GM12878 (cell line): ENCODE results near the gene MCMBP. TPM values are rescaled to one million over a fixed set of nuclear protein-coding genes. Genes with fewer than 3 reads are reported as not detected.

ENCODE experiments used
- ATAC-seq: fragments of 200-7000 bp; cut with Tn5 transposase; 3 replicates; pipeline ENCODE4 v1.9.1; 2020; ENCODE audit warnings: mild to moderate bottlenecking, moderate library complexity
- BruUV-seq: library from RNA; stranded (reverse); fragments of 400-500 nt; replicated peaks from 2 replicates; lab custom pipeline; 2021; lab: Mats Ljungman, UMichigan
- CTCF ChIA-PET: fragments of 300-600 bp; sonication (Branson Sonifier 250); formaldehyde crosslinking; extraction: SDS; loops from one replicate; lab custom pipeline; 2021; ENCODE audit warnings: inconsistent platforms; lab: Yijun Ruan, JAX
- POLR2A ChIA-PET: fragments of 350-600 bp; formaldehyde crosslinking; extraction: SDS; loops from one replicate; lab custom pipeline; 2021; ENCODE audit warnings: inconsistent platforms; lab: Charles Lee
- RAD21 ChIA-PET: fragments of 300-600 bp; sonication (Branson Sonifier 250); formaldehyde crosslinking; loops from one replicate; lab custom pipeline; 2023; ENCODE audit warnings: antibody characterized with exemption; ENCODE audit not compliant: unreplicated experiment; lab: Charles Lee
- SMC1A ChIA-PET: fragments of 300-600 bp; sonication (Branson Sonifier 250); formaldehyde crosslinking; loops from one replicate; lab custom pipeline; 2023; ENCODE audit not compliant: unreplicated experiment, uncharacterized antibody; lab: Charles Lee
- DNase-seq: peaks from one replicate; pipeline ENCODE4 v3.0.0-alpha.2; 2011; ENCODE audit warnings: low read depth, low spot score
- FAIRE-seq: peaks from 3 replicates; lab custom pipeline; 2011; peaks lifted over from hg19 to GRCh38; lab: Jason Lieb, UNC
- H2AFZ ChIP-seq: 2 replicates; pipeline ENCODE4 v1.6.0; 2011; ENCODE audit warnings: low read depth, low read length, control low read depth; ENCODE audit not compliant: control insufficient read depth
- H3K27ac ChIP-seq: 2 replicates; pipeline ENCODE4 v1.5.1; 2011; ENCODE audit warnings: control low read depth; ENCODE audit not compliant: control insufficient read depth, insufficient read depth
- H3K27me3 ChIP-seq, 2 experiments: replicated peaks in 1 of 2; 2 replicates each; pipeline versions ENCODE4 v1.6.0 to v1.6.1; 2011; ENCODE audit warnings: low read length in 1 of 2; ENCODE audit not compliant: control insufficient read depth in 2 of 2, insufficient read depth in 2 of 2
- H3K36me3 ChIP-seq, 2 experiments: 2 replicates each; pipeline ENCODE4 v1.5.1; 2011; ENCODE audit warnings: low read length in 1 of 2; ENCODE audit not compliant: control insufficient read depth in 2 of 2, insufficient read depth in 2 of 2
- H3K4me1 ChIP-seq: 2 replicates; pipeline ENCODE4 v1.6.1; 2011; ENCODE audit warnings: mild to moderate bottlenecking, low read length, moderate library complexity, mixed read lengths; ENCODE audit not compliant: control insufficient read depth, insufficient read depth
- H3K4me2 ChIP-seq: 2 replicates; pipeline ENCODE4 v1.6.0; 2011; ENCODE audit warnings: control low read depth; ENCODE audit not compliant: control insufficient read depth, insufficient read depth
- H3K4me3 ChIP-seq: fragments of 200-600 bp; sonication (generic); 2 replicates; pipeline ENCODE4 v1.5.1; 2016
- H3K79me2 ChIP-seq: 2 replicates; pipeline ENCODE4 v1.6.0; 2011; ENCODE audit warnings: low read length; ENCODE audit not compliant: control insufficient read depth, insufficient read depth
- H3K9ac ChIP-seq: 2 replicates; pipeline ENCODE4 v1.8.0; 2011; ENCODE audit warnings: low read length, control low read depth, mixed read lengths; ENCODE audit not compliant: control insufficient read depth, insufficient read depth
- H3K9me3 ChIP-seq: replicated peaks from 3 replicates; pipeline ENCODE4 v1.5.1; 2011; ENCODE audit warnings: mild to moderate bottlenecking, low read length; ENCODE audit not compliant: control insufficient read depth, insufficient read depth
- H4K20me1 ChIP-seq: 2 replicates; pipeline ENCODE4 v1.6.0; 2011; ENCODE audit not compliant: control insufficient read depth, insufficient read depth
- JUND ChIP-seq: IDR thresholded peaks from 2 replicates; pipeline ENCODE4 v1.6.1; 2012; ENCODE audit warnings: low read depth, mild to moderate bottlenecking, low read length, improper control_type of control experiment, moderate library complexity
- NR2C1 ChIP-seq: fragments of 450-650 bp; IDR thresholded peaks from 2 replicates; pipeline ENCODE4 v1.6.1; 2017; ENCODE audit warnings: antibody characterized with exemption, mild to moderate bottlenecking, moderate library complexity
- RAD21 ChIP-seq: IDR thresholded peaks from 2 replicates; pipeline ENCODE4 v1.6.1; 2011; ENCODE audit warnings: mild to moderate bottlenecking, low read depth, low read length, moderate library complexity; ENCODE audit not compliant: insufficient read depth
- TARDBP ChIP-seq: IDR thresholded peaks from 2 replicates; pipeline ENCODE4 v1.6.1; 2016; ENCODE audit warnings: borderline replicate concordance
- ZNF274 ChIP-seq: IDR thresholded peaks from one replicate; pipeline ENCODE4 v1.8.0; 2011; ENCODE audit not compliant: insufficient read length, insufficient read depth
- WGBS: methylation state at CpG from one replicate; pipeline ENCODE4 v1.1.6; 2016; ENCODE audit warnings: low lambda C conversion rate; ENCODE audit not compliant: insufficient replicate concordance, insufficient coverage; ENCODE audit errors: missing lambda C conversion rate; 5-methylcytosine and 5-hydroxymethylcytosine counted together
- in situ Hi-C: fragments of 300-500 bp; cut with MboI; formaldehyde crosslinking; loops from 9 replicates; pipeline ENCODE4 v1.14.3; 2018; ENCODE audit warnings: mixed read lengths
- intact Hi-C: fragments of 100-400 bp; cut with micrococcal nuclease; formaldehyde crosslinking; loops from one replicate; pipeline ENCODE4 v1.14.2; 2022; ENCODE audit not compliant: unreplicated experiment
- polyA plus RNA-seq, 11 experiments: library from polyadenylated mRNA; depleted of rRNA in 4 of 11; unstranded in 6 of 11; stranded (reverse) in 5 of 11; fragments of >200 nt; fragmentation: Nextera tagmentation in 4 of 11; fragmentation: Illumina TruSeq in 1 of 11; extraction: Ambion mirVana in 4 of 11; extraction: Trizol in 1 of 11; gene quantifications; 1 replicate in 1 of 11; 2 replicates in 10 of 11; pipeline versions ENCODE4 v1.2.1 to v1.2.3, GENCODE V29; 2011 to 2016; ENCODE audit warnings: inconsistent platforms in 2 of 11, missing spikeins in 2 of 11, low read depth in 1 of 11
- total RNA-seq, 4 experiments: library from RNA; depleted of rRNA in 3 of 4; stranded (reverse); fragments of >200 nt in 3 of 4; fragmentation: Illumina TruSeq in 1 of 4; extraction: Trizol in 1 of 4; gene quantifications; 2 replicates each; pipeline versions ENCODE4 v1.2.1 to v1.2.3, GENCODE V29; 2013 to 2021
- TF ChIP-seq, protein P1 (sequence below): IDR thresholded peaks from 2 replicates; pipeline ENCODE4 v1.6.1; 2012; ENCODE audit warnings: mild to moderate bottlenecking, low read depth, low read length

Gene MCMBP
- total and polyA plus RNA-seq, 10 of the 15 experiments (the other 5 are each of a cell fraction or from before 2014, with no cell fraction given), result 7.6 to 93.1 (median 75.7) TPM

DNA sequence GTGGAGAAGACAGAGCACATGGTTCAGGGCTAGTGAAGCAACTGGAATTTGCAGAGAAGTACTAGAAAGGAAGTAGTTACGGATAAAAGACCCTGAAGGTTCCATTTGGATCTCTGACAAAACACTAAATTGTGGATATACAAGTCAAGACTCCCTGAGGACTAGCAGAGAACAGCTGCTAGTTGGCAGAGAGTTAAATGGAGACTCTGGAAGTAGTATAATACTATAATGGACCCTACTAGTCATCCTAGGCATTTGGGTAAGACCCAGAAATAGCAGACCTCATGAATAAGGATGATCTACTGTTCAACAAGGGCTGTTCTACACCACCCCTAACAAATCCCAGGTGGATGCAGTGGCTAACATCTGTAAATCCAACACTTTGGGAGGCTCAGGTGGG, 19.1 kb downstream of the MCMBP start:
- TSS peak; percentile 34 for BruUV-seq
- H3K9ac ChIP-seq, result no peak overlapping the region
- SMC1A ChIA-PET, result interaction anchor here (0.8 to 1.2 kb wide), 2 partner anchors 63 to 106 kb away, joined by 3 read pairs; no protein-coding TSS in a partner anchor
- no peaks in the 10 kb centered on the region for H3K9me3 ChIP-seq
- intact Hi-C loops, result no loop called here
- H2AFZ ChIP-seq, result no peak overlapping the region
- no peaks in the 10 kb centered on the region for H4K20me1 ChIP-seq
- DNase-seq, result no peak
- H3K27me3 ChIP-seq, result no peaks in the 10 kb centered on the region
- no peak for TF ChIP-seq JUND
- TF ChIP-seq RAD21, result no peak
- no peak for TF ChIP-seq ZNF274
- TF ChIP-seq, protein P1, sequence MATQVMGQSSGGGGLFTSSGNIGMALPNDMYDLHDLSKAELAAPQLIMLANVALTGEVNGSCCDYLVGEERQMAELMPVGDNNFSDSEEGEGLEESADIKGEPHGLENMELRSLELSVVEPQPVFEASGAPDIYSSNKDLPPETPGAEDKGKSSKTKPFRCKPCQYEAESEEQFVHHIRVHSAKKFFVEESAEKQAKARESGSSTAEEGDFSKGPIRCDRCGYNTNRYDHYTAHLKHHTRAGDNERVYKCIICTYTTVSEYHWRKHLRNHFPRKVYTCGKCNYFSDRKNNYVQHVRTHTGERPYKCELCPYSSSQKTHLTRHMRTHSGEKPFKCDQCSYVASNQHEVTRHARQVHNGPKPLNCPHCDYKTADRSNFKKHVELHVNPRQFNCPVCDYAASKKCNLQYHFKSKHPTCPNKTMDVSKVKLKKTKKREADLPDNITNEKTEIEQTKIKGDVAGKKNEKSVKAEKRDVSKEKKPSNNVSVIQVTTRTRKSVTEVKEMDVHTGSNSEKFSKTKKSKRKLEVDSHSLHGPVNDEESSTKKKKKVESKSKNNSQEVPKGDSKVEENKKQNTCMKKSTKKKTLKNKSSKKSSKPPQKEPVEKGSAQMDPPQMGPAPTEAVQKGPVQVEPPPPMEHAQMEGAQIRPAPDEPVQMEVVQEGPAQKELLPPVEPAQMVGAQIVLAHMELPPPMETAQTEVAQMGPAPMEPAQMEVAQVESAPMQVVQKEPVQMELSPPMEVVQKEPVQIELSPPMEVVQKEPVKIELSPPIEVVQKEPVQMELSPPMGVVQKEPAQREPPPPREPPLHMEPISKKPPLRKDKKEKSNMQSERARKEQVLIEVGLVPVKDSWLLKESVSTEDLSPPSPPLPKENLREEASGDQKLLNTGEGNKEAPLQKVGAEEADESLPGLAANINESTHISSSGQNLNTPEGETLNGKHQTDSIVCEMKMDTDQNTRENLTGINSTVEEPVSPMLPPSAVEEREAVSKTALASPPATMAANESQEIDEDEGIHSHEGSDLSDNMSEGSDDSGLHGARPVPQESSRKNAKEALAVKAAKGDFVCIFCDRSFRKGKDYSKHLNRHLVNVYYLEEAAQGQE, result no peak
- TF ChIP-seq TARDBP, result no peak
- TF ChIP-seq NR2C1, result no peak
- TF ChIP-seq, all 136 proteins: peak for 0
- Histone ChIP-seq H3K4me3 (no peak overlapping the region), H3K27ac (no peak overlapping the region), H3K4me1 (no peaks in the 10 kb centered on the region), H3K79me2 (no peaks in the 10 kb centered on the region), H3K36me3 (peaks cover 7 to 45% of the 10 kb centered on the region in 2 experiments), H3K4me2 (no peak overlapping the region)
- POLR2A ChIA-PET, result no interaction called here
- ATAC-seq (no peak), FAIRE-seq (no peak)
- CTCF ChIA-PET, result interaction anchor here (4.2 to 9.7 kb wide), 2 partner anchors 104 to 167 kb away, joined by 16 to 243 read pairs; no protein-coding TSS in a partner anchor
- WGBS, result 100% methylated on average over 1 of the region's 1 CpG
- RAD21 ChIA-PET, result no interaction called here
- in situ Hi-C loops, result no loop called here
